HEK293 (cell line): ENCODE results near the gene VAV2.

Experiments used
- CTCF ChIA-PET: fragments of 350-600 bp; formaldehyde crosslinking; extraction: SDS; loops from one replicate; lab custom pipeline; 2021; ENCODE audit warnings: antibody characterized with exemption; lab: Yijun Ruan, JAX
- POLR2A ChIA-PET: fragments of 300-600 bp; formaldehyde crosslinking; extraction: SDS; loops from one replicate; lab custom pipeline; 2020; ENCODE audit warnings: antibody characterized with exemption, inconsistent platforms; lab: Yijun Ruan, JAX
- H3K27ac ChIP-seq: fragments of 200-500 bp; sonication (Bioruptor generic); 2 replicates; pipeline ENCODE4 v1.5.1; 2014; ENCODE audit warnings: low read depth, low read length, control low read depth, inconsistent platforms; ENCODE audit errors: extremely low read depth
- H3K36me3 ChIP-seq, 2 experiments: fragments of 200-500 bp in 1 of 2; sonication (Bioruptor generic) in 1 of 2; 1 replicate in 1 of 2; 2 replicates in 1 of 2; pipeline ENCODE4 v1.5.1; 2014 to 2017; ENCODE audit warnings: inconsistent platforms in 2 of 2, low read length in 2 of 2; ENCODE audit not compliant: control insufficient read depth in 2 of 2, insufficient read depth in 1 of 2
- H3K4me1 ChIP-seq: fragments of 200-500 bp; sonication (Bioruptor generic); 2 replicates; pipeline ENCODE4 v1.5.1; 2014; ENCODE audit warnings: mild to moderate bottlenecking, low read length, inconsistent platforms; ENCODE audit not compliant: control insufficient read depth, insufficient read depth
- H3K4me3 ChIP-seq: 2 replicates; pipeline ENCODE4 v1.5.1; 2011; ENCODE audit warnings: low read depth, mild to moderate bottlenecking, control low read depth, low read length, moderate library complexity
- H3K9me3 ChIP-seq: fragments of 200-500 bp; sonication (Bioruptor generic); 2 replicates; pipeline ENCODE4 v1.5.1; 2014; ENCODE audit warnings: low read depth, low read length, inconsistent platforms; ENCODE audit not compliant: control insufficient read depth, insufficient read depth
- ATF2 ChIP-seq: fragments of 450-650 bp; formaldehyde crosslinking; IDR thresholded peaks from 2 replicates; pipeline ENCODE4 v1.5.1; 2016; ENCODE audit warnings: missing biosample characterization, missing genetic modification characterization, low read depth
- PRDM1 ChIP-seq: fragments of 450-650 bp; formaldehyde crosslinking; IDR thresholded peaks from 2 replicates; pipeline ENCODE4; 2016; ENCODE audit warnings: missing biosample characterization, missing genetic modification characterization
- ZBTB17 ChIP-seq: fragments of 450-650 bp; formaldehyde crosslinking; IDR thresholded peaks from 2 replicates; pipeline ENCODE4 v1.5.1; 2016; ENCODE audit warnings: missing biosample characterization, missing genetic modification characterization
- ZFP3 ChIP-seq: fragments of 450-650 bp; formaldehyde crosslinking; IDR thresholded peaks from 2 replicates; pipeline ENCODE4 v1.5.1; 2016; ENCODE audit warnings: low read depth, missing biosample characterization, missing genetic modification characterization
- ZNF174 ChIP-seq: fragments of 450-650 bp; formaldehyde crosslinking; IDR thresholded peaks from 2 replicates; pipeline ENCODE4 v1.5.0; 2017; ENCODE audit warnings: missing biosample characterization, mild to moderate bottlenecking, missing genetic modification characterization
- ZNF19 ChIP-seq: fragments of 450-650 bp; formaldehyde crosslinking; IDR thresholded peaks from 2 replicates; pipeline ENCODE4; 2016; ENCODE audit warnings: missing biosample characterization, missing genetic modification characterization, low read depth
- ZNF211 ChIP-seq: fragments of 450-650 bp; formaldehyde crosslinking; IDR thresholded peaks from 2 replicates; pipeline ENCODE4 v1.5.1; 2016; ENCODE audit warnings: low read depth, missing biosample characterization, missing genetic modification characterization
- ZNF221 ChIP-seq: fragments of 450-650 bp; formaldehyde crosslinking; IDR thresholded peaks from 2 replicates; pipeline ENCODE4 v1.5.1; 2017; ENCODE audit warnings: missing biosample characterization, missing genetic modification characterization, borderline replicate concordance
- ZNF24 ChIP-seq: fragments of 450-650 bp; formaldehyde crosslinking; IDR thresholded peaks from 2 replicates; pipeline ENCODE4 v1.5.1; 2016; ENCODE audit warnings: missing biosample characterization, missing genetic modification characterization
- ZNF311 ChIP-seq: fragments of 450-650 bp; formaldehyde crosslinking; IDR thresholded peaks from 2 replicates; pipeline ENCODE4 v1.5.1; 2017; ENCODE audit warnings: missing biosample characterization, missing genetic modification characterization, borderline replicate concordance
- ZNF37A ChIP-seq: fragments of 450-650 bp; IDR thresholded peaks from 2 replicates; pipeline ENCODE4 v1.5.1; 2018; ENCODE audit warnings: missing biosample characterization, missing genetic modification characterization
- ZNF513 ChIP-seq: fragments of 450-650 bp; IDR thresholded peaks from 2 replicates; pipeline ENCODE4 v1.5.1; 2018; ENCODE audit warnings: missing biosample characterization, missing genetic modification characterization
- ZNF704 ChIP-seq: fragments of 450-650 bp; formaldehyde crosslinking; IDR thresholded peaks from 2 replicates; pipeline ENCODE4 v1.5.1; 2016; ENCODE audit warnings: missing biosample characterization, missing genetic modification characterization
- TF ChIP-seq, protein P1 (sequence below): fragments of 450-650 bp; formaldehyde crosslinking; IDR thresholded peaks from 2 replicates; pipeline ENCODE4 v1.5.1; 2016; ENCODE audit warnings: missing biosample characterization, missing genetic modification characterization, borderline replicate concordance
- TF ChIP-seq, protein P2 (sequence below): fragments of 450-650 bp; formaldehyde crosslinking; IDR thresholded peaks from 2 replicates; pipeline ENCODE4 v1.5.1; 2016; ENCODE audit warnings: missing biosample characterization, missing genetic modification characterization

VAV2 gene

GRCh38 chr9:133712221-133713100 is 279.7 kb downstream of the VAV2 start:
- Histone ChIP-seq H3K9me3 (no peaks in the 10 kb centered on the region), H3K27ac (no peak overlapping the region), H3K4me1 (no peaks in the 10 kb centered on the region), H3K4me3 (no peak overlapping the region), H3K36me3 (no peaks in the 10 kb centered on the region)
- ChIA-PET CTCF (no interaction called here), POLR2A (no interaction called here)
- no peak for TF ChIP-seq PRDM1 (tag by site-specific recombination)
- no peak for TF ChIP-seq ZNF37A
- no peak for TF ChIP-seq ZNF24 (tag by site-specific recombination)
- TF ChIP-seq ZNF513: no peak
- no peak for TF ChIP-seq ZNF221 (tag by site-specific recombination)
- no peak for TF ChIP-seq ZFP3 (tag by site-specific recombination)
- TF ChIP-seq, protein P1, sequence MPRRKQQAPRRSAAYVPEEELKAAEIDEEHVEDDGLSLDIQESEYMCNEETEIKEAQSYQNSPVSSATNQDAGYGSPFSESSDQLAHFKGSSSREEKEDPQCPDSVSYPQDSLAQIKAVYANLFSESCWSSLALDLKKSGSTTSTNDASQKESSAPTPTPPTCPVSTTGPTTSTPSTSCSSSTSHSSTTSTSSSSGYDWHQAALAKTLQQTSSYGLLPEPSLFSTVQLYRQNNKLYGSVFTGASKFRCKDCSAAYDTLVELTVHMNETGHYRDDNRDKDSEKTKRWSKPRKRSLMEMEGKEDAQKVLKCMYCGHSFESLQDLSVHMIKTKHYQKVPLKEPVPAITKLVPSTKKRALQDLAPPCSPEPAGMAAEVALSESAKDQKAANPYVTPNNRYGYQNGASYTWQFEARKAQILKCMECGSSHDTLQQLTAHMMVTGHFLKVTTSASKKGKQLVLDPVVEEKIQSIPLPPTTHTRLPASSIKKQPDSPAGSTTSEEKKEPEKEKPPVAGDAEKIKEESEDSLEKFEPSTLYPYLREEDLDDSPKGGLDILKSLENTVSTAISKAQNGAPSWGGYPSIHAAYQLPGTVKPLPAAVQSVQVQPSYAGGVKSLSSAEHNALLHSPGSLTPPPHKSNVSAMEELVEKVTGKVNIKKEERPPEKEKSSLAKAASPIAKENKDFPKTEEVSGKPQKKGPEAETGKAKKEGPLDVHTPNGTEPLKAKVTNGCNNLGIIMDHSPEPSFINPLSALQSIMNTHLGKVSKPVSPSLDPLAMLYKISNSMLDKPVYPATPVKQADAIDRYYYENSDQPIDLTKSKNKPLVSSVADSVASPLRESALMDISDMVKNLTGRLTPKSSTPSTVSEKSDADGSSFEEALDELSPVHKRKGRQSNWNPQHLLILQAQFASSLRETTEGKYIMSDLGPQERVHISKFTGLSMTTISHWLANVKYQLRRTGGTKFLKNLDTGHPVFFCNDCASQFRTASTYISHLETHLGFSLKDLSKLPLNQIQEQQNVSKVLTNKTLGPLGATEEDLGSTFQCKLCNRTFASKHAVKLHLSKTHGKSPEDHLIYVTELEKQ: no peak
- TF ChIP-seq ZNF19 (tag by site-specific recombination): no peak
- no peak for TF ChIP-seq ZNF311 (tag by site-specific recombination)
- TF ChIP-seq, protein P2, sequence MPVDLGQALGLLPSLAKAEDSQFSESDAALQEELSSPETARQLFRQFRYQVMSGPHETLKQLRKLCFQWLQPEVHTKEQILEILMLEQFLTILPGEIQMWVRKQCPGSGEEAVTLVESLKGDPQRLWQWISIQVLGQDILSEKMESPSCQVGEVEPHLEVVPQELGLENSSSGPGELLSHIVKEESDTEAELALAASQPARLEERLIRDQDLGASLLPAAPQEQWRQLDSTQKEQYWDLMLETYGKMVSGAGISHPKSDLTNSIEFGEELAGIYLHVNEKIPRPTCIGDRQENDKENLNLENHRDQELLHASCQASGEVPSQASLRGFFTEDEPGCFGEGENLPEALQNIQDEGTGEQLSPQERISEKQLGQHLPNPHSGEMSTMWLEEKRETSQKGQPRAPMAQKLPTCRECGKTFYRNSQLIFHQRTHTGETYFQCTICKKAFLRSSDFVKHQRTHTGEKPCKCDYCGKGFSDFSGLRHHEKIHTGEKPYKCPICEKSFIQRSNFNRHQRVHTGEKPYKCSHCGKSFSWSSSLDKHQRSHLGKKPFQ: no peak
- no peak for TF ChIP-seq ZNF174
- no peak for TF ChIP-seq ZNF704 (tag by site-specific recombination)
- TF ChIP-seq ZBTB17 (tag by site-specific recombination): no peak
- no peak for TF ChIP-seq ATF2 (tag by site-specific recombination)
- no peak for TF ChIP-seq ZNF211
